GM21515 (cell line): Measurements from ENCODE around the gene PABPC1L2A.
"Not testable (repeated sequence)": the region's sequence is repeated elsewhere in the genome, so short reads cannot be mapped to it uniquely, and the experiment has no call there.

ENCODE experiments used
- ATAC-seq: cut with Tn5 transposase; IDR thresholded peaks from one replicate; pipeline ENCODE4 v1.9.1; 2021; ENCODE audit not compliant: unreplicated experiment

Gene PABPC1L2A

GRCh38 chrX:73079024-73079562, at the start of gene PABPC1L2A:
TSS of gene PABPC1L2A (minus strand) at chrX:73079512. CDS start at chrX:73079386, 126 bp downstream.
- not testable (repeated sequence) for ATAC-seq

DNA sequence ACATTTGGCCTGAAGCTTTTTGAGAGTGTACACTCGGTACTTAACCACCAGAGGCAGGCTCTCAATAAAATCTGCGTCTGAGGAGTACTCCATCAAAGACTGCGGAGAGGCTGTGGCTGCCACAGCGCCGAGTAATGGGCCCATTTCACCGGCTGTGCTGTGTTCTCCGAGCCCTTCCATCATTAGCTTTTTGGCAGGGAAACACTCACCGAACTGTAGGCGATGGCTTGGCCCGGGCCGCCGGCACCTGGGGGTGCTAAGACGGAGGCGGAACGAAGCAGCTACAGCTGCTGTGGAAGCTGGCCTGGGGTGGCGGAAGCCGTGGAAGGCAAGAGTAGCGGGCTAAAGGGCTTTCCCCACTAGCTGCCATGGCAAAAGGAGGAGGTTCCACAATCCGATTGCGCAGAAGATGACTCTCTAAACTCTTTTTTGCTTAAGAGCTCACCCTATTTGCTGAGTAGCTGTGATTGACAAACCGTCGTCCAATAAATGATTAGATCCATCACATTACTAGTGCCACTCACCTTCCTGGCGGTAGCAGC, 48.5 kb upstream of the PABPC1L2A start:
- ATAC-seq = no peak

- ATAC-seq = no peak
These were observed 46.9 kb upstream of the PABPC1L2A start for GRCh38 chrX:73126240-73126639.

DNA sequence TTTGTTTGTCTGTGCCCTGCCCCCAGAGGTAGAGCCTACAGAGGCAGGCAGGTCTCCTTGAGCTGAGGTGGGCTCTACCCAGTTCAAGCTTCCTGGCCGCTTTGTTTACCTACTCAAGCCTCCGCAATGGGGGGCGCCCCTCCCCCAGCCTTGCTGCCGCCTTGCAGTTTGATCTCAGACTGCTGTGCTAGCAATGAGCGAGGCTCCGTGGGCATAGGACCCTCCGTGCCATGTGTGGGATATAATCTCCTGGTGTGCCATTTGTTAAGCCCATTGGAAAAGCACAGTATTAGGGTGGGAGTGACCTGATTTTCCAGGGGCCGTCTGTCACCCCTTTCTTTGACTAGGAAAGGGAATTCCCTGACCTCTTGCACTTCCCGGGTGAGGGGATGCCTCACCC, 20.2 kb upstream of the PABPC1L2A start:
- not testable (repeated sequence) for ATAC-seq

- ATAC-seq = not testable (repeated sequence)
These were observed 7.5 kb upstream of the PABPC1L2A start for GRCh38 chrX:73086766-73087165.

DNA sequence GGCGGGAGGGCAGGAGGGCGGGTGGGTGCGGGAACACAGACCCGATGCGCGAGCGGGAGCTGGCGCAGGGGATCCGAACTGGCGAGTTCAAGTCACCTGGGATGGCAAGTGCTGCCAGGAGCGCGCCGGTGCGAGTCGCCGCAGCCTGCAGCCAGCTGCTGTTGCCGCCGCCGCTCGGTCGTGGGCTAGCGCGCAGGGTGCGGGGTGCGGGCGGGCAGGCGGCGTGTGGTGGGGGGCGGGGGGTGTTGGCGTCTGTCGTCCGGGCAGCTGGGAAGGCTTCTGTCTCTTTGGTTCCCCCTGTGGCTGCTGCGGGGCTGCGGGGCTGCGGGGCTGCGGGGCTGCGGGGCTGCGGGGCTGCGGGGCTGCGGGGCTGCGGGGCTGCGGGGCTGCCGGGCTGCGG, 572 bp upstream of the PABPC1L2A start:
- ATAC-seq = not testable (repeated sequence)

DNA sequence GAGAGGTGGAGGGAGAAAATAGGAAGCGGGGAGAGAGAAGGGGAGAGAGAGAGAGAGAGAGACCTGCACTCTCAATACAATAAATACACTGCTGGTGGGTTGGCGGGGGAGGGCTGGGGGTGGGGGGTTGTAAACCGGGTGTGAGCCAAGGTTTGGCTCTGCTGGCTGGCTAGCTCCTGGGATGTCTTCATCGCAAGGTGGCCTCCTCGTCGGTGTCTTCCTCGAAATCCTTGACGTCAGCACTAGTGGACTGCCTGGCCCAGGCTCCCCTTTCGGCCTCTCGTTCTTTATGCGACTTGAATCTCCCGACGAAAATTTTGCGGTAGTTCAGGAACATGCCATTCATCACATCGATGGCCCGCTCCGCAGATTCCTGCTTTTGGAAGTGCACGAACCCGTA, 715 bp downstream of the PABPC1L2A start:
- ATAC-seq = not testable (repeated sequence)

DNA sequence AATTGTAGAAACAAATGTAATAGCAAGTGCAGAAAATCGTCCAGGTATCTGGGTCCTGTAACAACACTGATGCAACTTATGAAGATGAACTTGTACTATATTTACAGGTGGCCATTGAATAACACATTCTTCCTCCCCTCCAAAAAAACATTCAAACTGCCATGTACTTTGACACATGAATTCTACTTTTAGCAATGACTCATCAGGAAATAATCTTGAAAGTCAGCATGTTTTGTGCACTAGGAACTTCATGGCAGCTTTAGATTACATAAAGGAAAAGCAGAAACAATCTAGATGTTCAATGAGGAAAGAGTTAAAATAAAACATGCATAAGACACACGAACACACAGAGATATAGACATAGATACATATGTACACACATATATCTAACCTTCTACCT, 2.5 kb downstream of the PABPC1L2A start:
- ATAC-seq = no peak

DNA sequence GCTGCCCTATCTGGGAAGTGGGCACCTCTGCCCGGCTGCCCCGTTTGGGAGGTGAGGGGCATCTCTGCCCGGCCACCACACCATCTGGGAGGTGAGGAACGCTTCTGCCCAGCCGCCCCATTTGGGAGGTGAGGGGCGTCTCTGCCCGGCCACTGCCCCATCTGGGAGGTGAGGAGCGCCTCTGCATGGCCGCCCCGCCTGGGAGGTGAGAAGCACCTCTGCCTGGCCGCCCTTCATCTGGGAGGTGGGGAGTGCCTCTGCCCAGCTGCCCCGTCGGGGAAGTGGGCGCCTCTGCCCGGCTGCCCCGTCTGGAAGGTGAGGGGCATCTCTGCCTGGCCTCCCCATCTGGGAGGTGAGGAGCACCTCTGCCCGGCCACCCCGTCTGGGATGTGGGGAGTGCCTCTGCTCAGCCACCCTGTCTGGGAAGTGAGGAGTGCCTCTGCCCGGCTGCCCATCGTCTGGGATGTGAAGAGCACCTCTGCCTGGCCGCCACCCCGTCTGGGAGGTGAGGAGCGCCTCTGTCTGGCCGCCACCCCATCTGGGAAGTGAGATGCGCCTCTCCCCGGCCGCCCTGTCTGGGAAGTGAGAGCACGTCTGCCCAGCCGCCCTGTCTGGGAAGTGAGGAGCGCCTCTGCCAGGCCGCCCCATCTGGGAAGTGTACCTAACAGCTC, 9.8 kb downstream of the PABPC1L2A start:
- ATAC-seq = no peak

GRCh38 chrX:73068467-73069364, 10.6 kb downstream of the PABPC1L2A start:
- no peak for ATAC-seq

GRCh38 chrX:73067761-73068466, 11.4 kb downstream of the PABPC1L2A start:
- ATAC-seq = not testable (repeated sequence)

DNA sequence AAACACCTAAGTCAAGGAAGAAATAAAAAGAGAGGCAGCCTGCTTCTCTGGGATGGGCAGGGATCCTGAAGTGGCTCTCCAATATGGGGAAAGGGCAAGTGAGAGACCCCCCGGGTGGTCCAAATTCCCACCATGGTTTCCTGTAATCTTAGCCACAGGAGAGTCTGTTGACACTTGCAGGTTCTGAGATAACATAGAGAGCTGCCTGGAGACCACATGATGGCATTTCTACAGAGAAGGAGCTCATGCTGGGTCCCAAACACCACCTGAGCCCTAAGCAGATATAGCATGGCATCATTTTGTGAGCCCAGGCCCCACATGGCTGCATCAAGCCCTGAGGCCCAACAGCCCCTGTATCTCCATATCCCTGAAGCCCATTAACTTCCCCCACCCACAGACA, 50.4 kb downstream of the PABPC1L2A start:
- ATAC-seq = no peak
